Measurements from ENCODE around the gene DNAJC27.

Gene DNAJC27

DNA sequence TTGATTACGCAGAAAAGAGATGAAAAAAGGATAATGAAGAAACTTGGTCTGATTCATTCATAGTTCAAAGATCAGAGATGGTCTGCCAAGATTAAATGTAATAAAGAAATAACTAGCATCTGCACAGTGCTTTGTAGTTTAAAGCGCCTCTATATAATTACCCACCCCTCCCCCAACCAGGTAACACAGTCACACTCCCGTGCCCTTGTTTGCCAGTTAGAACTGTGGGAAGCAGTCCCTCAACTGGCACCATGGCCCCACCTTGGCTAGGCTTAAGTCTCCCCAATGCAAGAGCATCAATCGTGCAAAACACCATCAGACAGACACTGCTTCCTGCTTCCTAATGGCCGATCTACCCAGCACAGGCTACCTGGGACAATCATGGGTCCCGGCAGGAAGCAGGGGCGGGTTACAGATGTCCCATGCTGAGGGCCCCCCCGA, 63.3 kb downstream of the DNAJC27 start:
- no peak for DNase-seq (ENCODE audit: low read depth, low spot score)

DNA sequence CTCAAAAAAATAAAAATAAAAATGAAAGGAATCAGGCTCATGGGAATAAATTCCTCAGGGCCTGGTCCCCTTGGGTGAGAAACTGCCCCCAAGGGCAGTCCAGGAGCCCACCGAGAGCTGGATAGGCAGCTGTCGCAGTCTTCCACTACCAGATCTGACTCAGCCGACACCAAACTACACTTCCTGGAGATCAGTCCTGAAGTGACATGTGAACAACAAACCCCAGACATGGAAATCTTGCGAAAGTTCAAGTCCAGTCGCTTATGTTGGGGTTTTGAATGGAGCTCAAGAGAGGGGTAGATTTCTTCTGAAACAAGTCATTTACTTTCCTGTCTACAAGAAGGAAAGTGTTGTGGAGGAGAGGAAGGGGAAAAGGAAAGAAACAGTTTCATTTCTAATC, 64.6 kb downstream of the DNAJC27 start:
- DNase-seq (ENCODE audit: low read depth, low spot score) = no peak

DNA sequence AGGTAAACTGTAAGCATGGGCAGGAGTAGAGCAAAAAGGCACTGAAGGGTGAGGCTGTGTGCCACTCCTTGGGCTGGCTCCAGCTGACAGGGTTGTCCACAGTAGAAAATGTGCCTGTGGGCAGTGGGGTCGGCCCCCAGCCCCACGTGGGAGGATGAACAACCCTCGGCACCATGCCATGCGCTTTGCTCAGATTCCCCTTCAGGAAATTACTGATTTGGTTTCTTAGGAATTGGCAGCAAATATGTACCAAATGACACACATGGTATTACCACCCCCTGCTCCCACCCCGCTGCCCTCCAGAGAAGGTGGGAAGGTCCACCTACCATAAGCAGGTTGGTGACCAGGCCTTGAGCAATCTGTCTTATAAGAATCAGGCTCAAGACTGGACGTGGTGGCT, 65.3 kb downstream of the DNAJC27 start:
- DNase-seq (ENCODE audit: low read depth, low spot score) = no peak

DNA sequence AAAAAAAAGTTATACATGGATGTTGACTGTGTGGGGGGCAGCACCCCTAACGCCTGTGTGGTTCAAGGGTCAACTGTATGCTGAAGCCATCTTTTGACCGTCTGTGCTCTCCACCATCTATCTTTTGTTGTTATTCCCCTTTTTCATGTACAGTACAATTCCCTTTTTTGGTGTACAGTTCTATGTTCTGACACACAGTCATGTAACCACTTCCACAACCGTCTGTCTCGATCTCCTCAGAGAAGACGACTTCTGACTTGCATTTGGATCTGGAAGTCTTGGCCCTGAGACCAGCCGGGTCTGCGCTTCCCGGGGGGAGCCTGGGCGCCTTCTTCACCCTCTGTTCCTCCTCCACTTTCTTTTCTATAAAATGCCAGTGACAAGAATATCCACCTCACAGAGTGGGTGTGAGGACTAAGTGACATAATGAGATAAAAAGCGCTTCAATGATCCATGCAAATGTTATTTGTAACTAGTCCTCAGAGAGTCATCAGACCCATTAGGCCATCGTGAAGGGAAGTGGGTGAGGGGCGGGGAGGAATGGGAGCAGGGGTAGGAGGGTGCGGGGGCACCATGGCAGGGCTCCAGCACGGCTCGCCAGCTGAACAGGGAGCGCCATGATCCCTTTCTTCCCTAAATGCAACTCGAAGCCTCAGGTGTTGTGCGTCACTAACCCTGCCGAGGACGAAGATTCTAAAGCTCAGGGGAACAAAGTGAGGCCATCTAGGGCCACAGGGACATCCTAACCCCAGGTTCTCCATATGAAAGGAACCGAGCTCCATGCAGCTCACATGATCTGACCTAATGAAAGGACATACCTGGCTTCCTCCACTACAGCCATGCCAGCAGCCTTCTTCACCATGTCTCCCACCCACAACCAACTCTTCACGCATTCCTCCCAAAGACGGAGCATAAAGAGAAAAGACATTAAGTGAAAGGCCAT, 68.3 kb downstream of the DNAJC27 start:
- DNase-seq (ENCODE audit: low read depth, low spot score) = no peak

DNA sequence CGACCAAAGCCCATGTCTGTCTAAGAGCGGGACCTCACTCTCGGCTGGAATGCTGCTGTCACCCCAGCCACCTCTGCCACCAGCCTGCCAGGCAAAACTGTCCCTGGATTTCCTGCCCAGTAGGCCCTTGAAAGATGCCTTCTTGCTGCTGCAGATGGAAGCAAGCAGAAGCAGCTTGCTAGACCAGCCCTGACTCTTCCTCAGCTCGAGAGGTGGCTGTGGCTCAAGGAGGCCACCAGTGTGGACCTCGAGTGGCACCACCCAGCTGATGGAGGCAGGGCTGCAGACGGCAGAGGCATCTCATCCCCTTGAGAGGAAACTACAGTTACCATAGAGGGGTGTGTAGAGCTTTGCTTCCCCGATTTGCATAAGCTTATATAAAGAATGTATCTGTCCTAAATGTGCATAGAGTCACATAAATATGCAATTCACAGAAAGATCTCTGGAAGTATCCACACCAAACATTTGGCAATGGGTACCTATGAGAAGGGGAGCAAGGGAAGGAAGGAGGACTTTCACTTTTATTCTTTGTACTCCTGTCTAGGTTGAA, 72.3 kb downstream of the DNAJC27 start:
- no peak for DNase-seq (ENCODE audit: low read depth, low spot score)

DNA sequence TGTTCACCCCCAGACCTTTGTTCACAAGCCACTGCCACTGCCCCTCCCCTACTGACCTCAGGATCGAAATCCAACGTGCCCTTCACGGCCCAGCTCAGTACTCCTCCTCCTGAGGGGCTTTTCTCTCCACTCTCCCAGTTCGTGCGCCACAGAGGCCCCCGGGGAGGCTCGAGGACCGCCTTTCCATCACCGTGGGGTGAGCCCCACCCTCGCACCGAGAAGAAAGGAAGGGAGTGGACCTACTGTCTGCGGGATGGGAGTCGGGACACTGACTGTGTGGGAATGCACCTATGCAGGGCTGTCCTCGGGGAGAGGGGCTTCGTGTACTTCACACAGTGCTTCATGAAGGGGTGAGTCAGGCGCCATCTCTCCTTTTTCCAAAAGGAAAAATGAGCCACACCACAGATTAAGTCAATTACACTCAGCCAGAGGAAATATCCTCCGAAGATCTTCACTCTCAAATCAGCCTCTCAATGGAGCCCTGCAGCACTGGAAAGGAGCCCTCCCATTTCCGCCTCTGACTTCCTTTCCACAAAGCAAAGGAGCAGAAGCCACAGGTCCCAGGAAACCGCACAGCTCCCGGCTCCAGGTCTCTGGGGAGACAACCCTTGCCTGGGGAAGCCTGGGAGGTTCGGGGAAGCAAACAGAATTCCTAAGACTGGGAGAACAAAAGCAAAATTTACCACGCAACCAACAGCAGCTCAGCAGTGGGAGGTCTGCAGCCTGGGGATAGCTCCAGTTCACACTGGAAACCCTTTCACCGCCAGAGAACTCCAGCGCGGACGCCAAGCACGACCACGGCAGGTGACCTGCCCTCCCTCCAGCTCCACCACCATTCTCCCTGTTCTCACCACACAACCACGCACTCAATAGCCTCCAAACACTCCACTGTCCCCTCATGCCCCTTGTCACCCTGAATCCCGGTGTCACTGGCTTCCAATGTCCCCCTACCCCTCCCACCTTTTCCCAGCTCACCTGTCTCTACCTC, 73.3 kb downstream of the DNAJC27 start:
- no peak for DNase-seq (ENCODE audit: low read depth, low spot score)

DNA sequence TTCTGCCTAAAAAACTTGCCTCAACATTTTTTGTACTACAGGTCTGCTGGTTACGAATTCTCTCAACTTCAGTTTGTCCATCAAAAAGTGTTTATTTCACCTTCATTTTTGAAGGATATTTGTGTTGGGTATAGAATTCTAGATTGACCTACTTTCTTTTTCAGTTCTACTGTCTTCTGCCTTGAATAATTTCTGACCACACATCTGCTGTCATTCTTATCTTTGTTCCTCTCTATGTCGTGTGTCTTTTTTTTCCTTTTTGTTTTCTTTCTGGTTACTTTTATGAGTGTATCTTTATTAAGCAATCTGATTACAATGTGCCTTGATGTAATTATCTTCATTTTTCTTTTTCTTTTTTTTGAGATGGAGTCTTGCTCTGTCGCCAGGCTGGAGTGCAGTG, 77.0 kb downstream of the DNAJC27 start:
- no peak for DNase-seq (ENCODE audit: low read depth, low spot score)

DNA sequence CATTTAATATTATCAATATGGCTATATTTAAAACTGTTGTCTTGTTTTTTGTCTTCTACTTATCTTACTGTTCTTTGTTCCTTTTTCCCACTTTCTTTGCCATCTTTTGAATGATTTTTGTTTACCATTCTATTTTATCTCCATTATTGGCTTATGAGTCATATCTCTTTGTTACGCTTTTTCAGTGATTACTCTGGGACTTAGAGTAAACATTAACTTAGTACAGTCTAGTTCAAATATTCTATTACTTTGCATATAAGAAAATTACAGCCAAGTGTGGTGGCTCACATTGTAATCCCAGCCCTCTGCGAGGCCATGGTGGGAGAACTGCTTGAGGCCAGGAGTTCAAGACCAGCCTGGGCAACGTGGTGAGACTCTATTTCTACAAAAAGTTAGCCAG, 77.8 kb downstream of the DNAJC27 start:
- no peak for DNase-seq (ENCODE audit: low read depth, low spot score)

Measured in smooth muscle cell of the brain vasculature (primary cell).